BLaER1 treated with 17β-estradiol and CSF1 and Interleukin-3, amounts not matched to agents 10 nM and 100 nM (cell line): ENCODE results near the gene ASXL2.

Source experiments
- H3K27ac ChIP-seq, 11 experiments: shearing (Covaris generic); formaldehyde crosslinking; 2 replicates each; pipeline ENCODE4 v1.8.1; 2022
- H3K27me3 ChIP-seq, 11 experiments: shearing (Covaris generic); formaldehyde crosslinking; 2 replicates each; pipeline ENCODE4 v1.8.1; 2022
- H3K36me3 ChIP-seq, 11 experiments: shearing (Covaris generic); formaldehyde crosslinking; 2 replicates each; pipeline ENCODE4 v1.8.1; 2022
- H3K4me1 ChIP-seq, 10 experiments: shearing (Covaris generic); formaldehyde crosslinking; 2 replicates each; pipeline ENCODE4 v1.8.1; 2022
- H3K4me2 ChIP-seq, 11 experiments: shearing (Covaris generic); formaldehyde crosslinking; 2 replicates each; pipeline ENCODE4 v1.8.1; 2022
- H3K4me3 ChIP-seq, 10 experiments: shearing (Covaris generic); formaldehyde crosslinking; 2 replicates each; pipeline ENCODE4 v1.8.1; 2022
- H3K9ac ChIP-seq, 11 experiments: shearing (Covaris generic); formaldehyde crosslinking; 2 replicates each; pipeline ENCODE4 v1.8.1; 2022
- H3K9me3 ChIP-seq, 11 experiments: shearing (Covaris generic); formaldehyde crosslinking; replicated peaks in 1 of 11; 2 replicates each; pipeline ENCODE4 v1.8.1; 2022
- H4K20me1 ChIP-seq, 11 experiments: shearing (Covaris generic); formaldehyde crosslinking; 2 replicates each; pipeline ENCODE4 v1.8.1; 2022
- Cebpa-rat ChIP-seq, 11 experiments: shearing (Covaris generic); IDR thresholded peaks; 2 replicates each; pipeline ENCODE4 v1.8.1; 2022

ASXL2 gene

GRCh38 chr2:25805987-25806386 lies 72.3 kb downstream of the ASXL2 start:
- peaks cover 0 to 10% (median 0%) of the 10 kb centered on the region in 11 experiments; a peak in 2 of 22 replicates for H3K9me3 ChIP-seq
- no peaks in the 10 kb centered on the region for H3K27me3 ChIP-seq
- no peak overlapping the region for H3K27ac ChIP-seq
- H4K20me1 ChIP-seq = peaks cover 3 to 87% (median 38%) of the 10 kb centered on the region in 11 experiments; a peak in 17 of 22 replicates
- no peak for TF ChIP-seq Cebpa-rat (IDR thresholded peaks at IDR 0.05)
- no peak overlapping the region for H3K9ac ChIP-seq
- H3K4me3 ChIP-seq = no peak overlapping the region
- no peak overlapping the region for H3K4me2 ChIP-seq
- peaks cover 53 to 84% (median 72%) of the 10 kb centered on the region in 11 experiments for H3K36me3 ChIP-seq
- H3K4me1 ChIP-seq = peaks cover 0 to 12% (median 4%) of the 10 kb centered on the region in 10 experiments; a peak in 9 of 20 replicates

- Histone ChIP-seq H3K27ac (no peak overlapping the region), H3K27me3 (no peaks in the 10 kb centered on the region), H4K20me1 (peaks cover 0 to 79% (median 22%) of the 10 kb centered on the region in 11 experiments; a peak in 16 of 22 replicates), H3K36me3 (peaks cover 59 to 84% (median 72%) of the 10 kb centered on the region in 11 experiments), H3K4me2 (no peak overlapping the region), H3K4me3 (no peak overlapping the region), H3K9me3 (peaks cover 0 to 10% (median 0%) of the 10 kb centered on the region in 11 experiments; a peak in 2 of 22 replicates), H3K9ac (no peak overlapping the region), H3K4me1 (peaks cover 0 to 14% (median 4%) of the 10 kb centered on the region in 10 experiments; a peak in 9 of 20 replicates)
- no peak for TF ChIP-seq Cebpa-rat (IDR thresholded peaks at IDR 0.05)
Measured at GRCh38 chr2:25804338-25804737, 73.9 kb downstream of the ASXL2 start.

- no peak for TF ChIP-seq Cebpa-rat (IDR thresholded peaks at IDR 0.05)
- H3K36me3 ChIP-seq = peaks cover 75 to 98% (median 90%) of the 10 kb centered on the region in 11 experiments
- peaks cover 0 to 10% (median 0%) of the 10 kb centered on the region in 11 experiments; a peak in 1 of 22 replicates for H3K9me3 ChIP-seq
- H3K27ac ChIP-seq = no peak overlapping the region
- no peak overlapping the region for H3K4me3 ChIP-seq
- H3K4me1 ChIP-seq = peaks cover 13 to 25% (median 20%) of the 10 kb centered on the region in 10 experiments
- H3K9ac ChIP-seq = no peak overlapping the region
- no peak overlapping the region for H3K4me2 ChIP-seq
- no peaks in the 10 kb centered on the region for H3K27me3 ChIP-seq
- H4K20me1 ChIP-seq = peaks cover 0 to 89% (median 14%) of the 10 kb centered on the region in 11 experiments; a peak in 12 of 22 replicates
Measured at GRCh38 chr2:25799301-25799700, 79.0 kb downstream of the ASXL2 start.

GRCh38 chr2:25797620-25798488 lies 80.4 kb downstream of the ASXL2 start:
- H3K4me2 ChIP-seq = no peak overlapping the region
- H3K4me1 ChIP-seq = peaks cover 13 to 28% (median 22%) of the 10 kb centered on the region in 10 experiments
- no peak overlapping the region for H3K9ac ChIP-seq
- peaks cover 0 to 92% (median 12%) of the 10 kb centered on the region in 11 experiments; a peak in 12 of 22 replicates for H4K20me1 ChIP-seq
- TF ChIP-seq Cebpa-rat (IDR thresholded peaks at IDR 0.05) = no peak
- no peaks in the 10 kb centered on the region for H3K9me3 ChIP-seq
- H3K27me3 ChIP-seq = no peaks in the 10 kb centered on the region
- H3K4me3 ChIP-seq = no peak overlapping the region
- H3K27ac ChIP-seq = no peak overlapping the region
- H3K36me3 ChIP-seq = peaks cover 64 to 95% (median 86%) of the 10 kb centered on the region in 11 experiments

GRCh38 chr2:25794544-25795276 lies 83.6 kb downstream of the ASXL2 start:
- Histone ChIP-seq H3K9ac (peak overlapping the region in 1 of 11 experiments; percentile 21; a peak in 1 of 22 replicates), H3K27ac (peak overlapping the region in 2 of 11 experiments; percentile 10 to 32; a peak in 3 of 22 replicates), H3K4me2 (peak overlapping the region; percentile 24 to 72 (median 60); a peak in 21 of 22 replicates), H3K4me3 (no peak overlapping the region), H3K27me3 (no peaks in the 10 kb centered on the region), H3K4me1 (peaks cover 13 to 28% (median 20%) of the 10 kb centered on the region in 10 experiments), H3K9me3 (no peaks in the 10 kb centered on the region), H3K36me3 (peaks cover 63 to 92% (median 77%) of the 10 kb centered on the region in 11 experiments), H4K20me1 (peaks cover 0 to 81% (median 8%) of the 10 kb centered on the region in 11 experiments; a peak in 11 of 22 replicates)
- no peak for TF ChIP-seq Cebpa-rat (IDR thresholded peaks at IDR 0.05)

GRCh38 chr2:25790074-25790790 lies 88.1 kb downstream of the ASXL2 start:
- no peak for TF ChIP-seq Cebpa-rat (IDR thresholded peaks at IDR 0.05)
- H3K4me2 ChIP-seq = no peak overlapping the region
- peaks cover 0 to 58% (median 0%) of the 10 kb centered on the region in 11 experiments; a peak in 8 of 22 replicates for H4K20me1 ChIP-seq
- H3K27me3 ChIP-seq = no peaks in the 10 kb centered on the region
- no peak overlapping the region for H3K9ac ChIP-seq
- H3K27ac ChIP-seq = no peak overlapping the region
- H3K9me3 ChIP-seq = no peaks in the 10 kb centered on the region
- H3K4me3 ChIP-seq = no peak overlapping the region
- H3K4me1 ChIP-seq = peaks cover 7 to 17% (median 11%) of the 10 kb centered on the region in 10 experiments
- H3K36me3 ChIP-seq = peaks cover 40 to 92% (median 70%) of the 10 kb centered on the region in 11 experiments

- Histone ChIP-seq H3K4me3 (no peak overlapping the region), H3K27ac (no peak overlapping the region), H3K9ac (no peak overlapping the region), H4K20me1 (peaks cover 0 to 47% (median 0%) of the 10 kb centered on the region in 11 experiments; a peak in 4 of 22 replicates), H3K4me2 (no peak overlapping the region), H3K9me3 (no peaks in the 10 kb centered on the region), H3K27me3 (no peaks in the 10 kb centered on the region), H3K4me1 (no peaks in the 10 kb centered on the region), H3K36me3 (peaks cover 44 to 97% (median 71%) of the 10 kb centered on the region in 11 experiments)
- no peak for TF ChIP-seq Cebpa-rat (IDR thresholded peaks at IDR 0.05)
Measured at GRCh38 chr2:25788457-25788856, 89.8 kb downstream of the ASXL2 start.

- no peak for TF ChIP-seq Cebpa-rat (IDR thresholded peaks at IDR 0.05)
- Histone ChIP-seq H3K4me3 (no peak overlapping the region), H3K9me3 (no peaks in the 10 kb centered on the region), H3K9ac (no peak overlapping the region), H3K36me3 (peaks cover 46 to 95% (median 71%) of the 10 kb centered on the region in 11 experiments), H3K4me1 (no peaks in the 10 kb centered on the region), H3K27ac (no peak overlapping the region), H3K27me3 (no peaks in the 10 kb centered on the region), H3K4me2 (no peak overlapping the region), H4K20me1 (peaks cover 0 to 40% (median 0%) of the 10 kb centered on the region in 11 experiments; a peak in 3 of 22 replicates)
Measured at GRCh38 chr2:25787020-25787419, 91.3 kb downstream of the ASXL2 start.
